Neural progenitor cell (in vitro differentiated cells): ENCODE measurements around the gene SESTD1. TPM values are rescaled to one million over a fixed set of nuclear protein-coding genes. Genes with fewer than 3 reads are reported as not detected.
"Not testable (repeated sequence)": the region's sequence is repeated elsewhere in the genome, so short reads cannot be mapped to it uniquely, and the experiment has no call there.

Source experiments
- DNase-seq: peaks from one replicate; pipeline ENCODE4 v3.0.0-alpha.2; 2016; ENCODE audit warnings: low spot score
- H2AFZ ChIP-seq: fragments of 200-600 bp; sonication (generic); replicated peaks from 2 replicates; pipeline ENCODE4 v1.6.1; 2016; ENCODE audit warnings: antibody characterized with exemption
- H3F3A ChIP-seq: fragments of 200-600 bp; sonication (generic); 2 replicates; pipeline ENCODE4 v1.6.1; 2016; ENCODE audit warnings: antibody characterized with exemption, low read depth
- H3K27ac ChIP-seq: fragments of 200-600 bp; sonication (generic); 2 replicates; pipeline ENCODE4 v1.5.1; 2016; ENCODE audit warnings: mild to moderate bottlenecking
- H3K27me3 ChIP-seq: fragments of 200-600 bp; sonication (generic); 2 replicates; pipeline ENCODE4 v1.6.1; 2016; ENCODE audit warnings: mild to moderate bottlenecking, moderate library complexity
- H3K36me3 ChIP-seq: fragments of 200-600 bp; sonication (generic); 2 replicates; pipeline ENCODE4 v1.5.1; 2016
- H3K4me1 ChIP-seq: fragments of 200-600 bp; sonication (generic); 2 replicates; pipeline ENCODE4 v1.6.1; 2016; ENCODE audit warnings: mixed run types
- H3K4me2 ChIP-seq: fragments of 200-600 bp; sonication (generic); 2 replicates; pipeline ENCODE4 v1.6.1; 2016
- H3K4me3 ChIP-seq: fragments of 200-600 bp; sonication (generic); 2 replicates; pipeline ENCODE4 v1.5.1; 2016
- H3K79me2 ChIP-seq: fragments of 200-600 bp; sonication (generic); 2 replicates; pipeline ENCODE4 v1.6.1; 2016; ENCODE audit warnings: low read depth
- H3K9ac ChIP-seq: fragments of 200-600 bp; sonication (generic); 2 replicates; pipeline ENCODE4 v1.6.1; 2016
- H3K9me3 ChIP-seq: fragments of 200-600 bp; sonication (generic); 2 replicates; pipeline ENCODE4 v1.5.1; 2016; ENCODE audit warnings: low read depth
- H4K20me1 ChIP-seq: fragments of 200-600 bp; sonication (generic); 2 replicates; pipeline ENCODE4 v1.6.1; 2016; ENCODE audit warnings: low read depth
- H3K27ac Mint-ChIP-seq: 3 replicates; pipeline ENCODE4 v1.8.0; 2021; ENCODE audit warnings: mixed read lengths
- H3K27me3 Mint-ChIP-seq: 2 replicates; pipeline ENCODE4 v1.8.0; 2022; ENCODE audit warnings: low read depth, mild to moderate bottlenecking, inconsistent platforms, moderate library complexity, mixed read lengths; ENCODE audit not compliant: insufficient read depth
- H3K36me3 Mint-ChIP-seq: 3 replicates; pipeline ENCODE4 v1.8.0; 2021; ENCODE audit warnings: mixed read lengths
- H3K4me1 Mint-ChIP-seq: 3 replicates; pipeline ENCODE4 v1.8.0; 2021; ENCODE audit warnings: mixed read lengths
- H3K4me3 Mint-ChIP-seq: 3 replicates; pipeline ENCODE4 v1.8.0; 2021; ENCODE audit warnings: mild to moderate bottlenecking, moderate library complexity, mixed read lengths
- H3K9me3 Mint-ChIP-seq: 3 replicates; pipeline ENCODE4 v1.8.0; 2020; ENCODE audit warnings: mixed read lengths
- EZH2 ChIP-seq: fragments of 200-600 bp; sonication (generic); IDR thresholded peaks from 2 replicates; pipeline ENCODE4 v1.6.1; 2017; ENCODE audit warnings: antibody characterized with exemption, mild to moderate bottlenecking, moderate library complexity
- EZH2phosphoT487 ChIP-seq: fragments of 200-600 bp; sonication (generic); IDR thresholded peaks from 2 replicates; pipeline ENCODE4 v1.6.1; 2017; ENCODE audit warnings: antibody characterized with exemption
- total RNA-seq: library from RNA; depleted of rRNA; stranded (reverse); fragments of >200 nt; gene quantifications from 2 replicates; pipeline ENCODE4 v1.2.3, GENCODE V29; 2015; ENCODE audit warnings: low replicate concordance
- TF ChIP-seq, protein P1 (sequence below): fragments of 200-600 bp; sonication (generic); IDR thresholded peaks from 2 replicates; pipeline ENCODE4 v1.5.1; 2017; ENCODE audit warnings: antibody characterized with exemption, mild to moderate bottlenecking

The SESTD1 gene
- total RNA-seq, 1 donor from 2014 or later: 43.1 TPM

DNA sequence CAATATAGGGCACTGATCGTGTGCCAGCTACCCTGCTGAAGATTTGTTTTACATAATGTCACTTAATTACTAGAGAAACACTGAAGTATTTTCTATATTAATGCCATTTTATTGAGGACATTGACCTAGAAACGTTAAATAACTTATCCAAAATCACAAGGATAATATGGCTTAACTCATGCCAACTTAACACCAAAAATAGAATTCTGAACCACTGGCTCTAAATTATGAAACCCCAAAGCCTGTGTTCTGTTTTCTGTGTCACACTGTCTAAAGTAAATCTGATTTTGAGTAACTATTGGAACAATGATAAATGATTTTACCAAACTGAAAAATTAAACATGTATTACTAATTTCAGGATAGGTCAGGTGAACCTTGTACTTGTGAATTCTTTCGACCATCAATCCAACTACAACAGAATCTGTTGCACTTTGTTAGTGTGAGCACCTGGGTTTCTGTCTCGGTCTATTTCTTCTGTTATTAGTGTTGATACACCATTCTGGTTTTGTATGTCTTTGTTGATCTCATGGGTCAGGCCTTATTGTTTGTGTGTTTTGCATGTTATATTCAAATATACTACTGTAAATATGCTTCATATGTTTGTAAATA lies 166.4 kb downstream of the SESTD1 start:
- no peaks in the 10 kb centered on the region for H3F3A ChIP-seq
- Mint-ChIP-seq H3K36me3 (no peaks in the 10 kb centered on the region), H3K4me1 (no peaks in the 10 kb centered on the region), H3K4me3 (no peak overlapping the region), H3K9me3 (peaks cover 9% of the 10 kb centered on the region), H3K27me3 (no peaks in the 10 kb centered on the region), H3K27ac (no peak overlapping the region)
- no peaks in the 10 kb centered on the region for H4K20me1 ChIP-seq
- no peak overlapping the region for H3K4me2 ChIP-seq
- no peak for DNase-seq
- H3K36me3 ChIP-seq: no peaks in the 10 kb centered on the region
- no peaks in the 10 kb centered on the region for H3K79me2 ChIP-seq
- TF ChIP-seq EZH2 (no peak), EZH2phosphoT487 (no peak)
- TF ChIP-seq, protein P1, sequence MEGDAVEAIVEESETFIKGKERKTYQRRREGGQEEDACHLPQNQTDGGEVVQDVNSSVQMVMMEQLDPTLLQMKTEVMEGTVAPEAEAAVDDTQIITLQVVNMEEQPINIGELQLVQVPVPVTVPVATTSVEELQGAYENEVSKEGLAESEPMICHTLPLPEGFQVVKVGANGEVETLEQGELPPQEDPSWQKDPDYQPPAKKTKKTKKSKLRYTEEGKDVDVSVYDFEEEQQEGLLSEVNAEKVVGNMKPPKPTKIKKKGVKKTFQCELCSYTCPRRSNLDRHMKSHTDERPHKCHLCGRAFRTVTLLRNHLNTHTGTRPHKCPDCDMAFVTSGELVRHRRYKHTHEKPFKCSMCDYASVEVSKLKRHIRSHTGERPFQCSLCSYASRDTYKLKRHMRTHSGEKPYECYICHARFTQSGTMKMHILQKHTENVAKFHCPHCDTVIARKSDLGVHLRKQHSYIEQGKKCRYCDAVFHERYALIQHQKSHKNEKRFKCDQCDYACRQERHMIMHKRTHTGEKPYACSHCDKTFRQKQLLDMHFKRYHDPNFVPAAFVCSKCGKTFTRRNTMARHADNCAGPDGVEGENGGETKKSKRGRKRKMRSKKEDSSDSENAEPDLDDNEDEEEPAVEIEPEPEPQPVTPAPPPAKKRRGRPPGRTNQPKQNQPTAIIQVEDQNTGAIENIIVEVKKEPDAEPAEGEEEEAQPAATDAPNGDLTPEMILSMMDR: no peak
- no peak overlapping the region for H3K27ac ChIP-seq
- H3K4me3 ChIP-seq: no peak overlapping the region
- H2AFZ ChIP-seq: no peak overlapping the region
- no peaks in the 10 kb centered on the region for H3K9me3 ChIP-seq
- H3K4me1 ChIP-seq: no peaks in the 10 kb centered on the region
- no peak overlapping the region for H3K9ac ChIP-seq
- H3K27me3 ChIP-seq: no peaks in the 10 kb centered on the region

DNA sequence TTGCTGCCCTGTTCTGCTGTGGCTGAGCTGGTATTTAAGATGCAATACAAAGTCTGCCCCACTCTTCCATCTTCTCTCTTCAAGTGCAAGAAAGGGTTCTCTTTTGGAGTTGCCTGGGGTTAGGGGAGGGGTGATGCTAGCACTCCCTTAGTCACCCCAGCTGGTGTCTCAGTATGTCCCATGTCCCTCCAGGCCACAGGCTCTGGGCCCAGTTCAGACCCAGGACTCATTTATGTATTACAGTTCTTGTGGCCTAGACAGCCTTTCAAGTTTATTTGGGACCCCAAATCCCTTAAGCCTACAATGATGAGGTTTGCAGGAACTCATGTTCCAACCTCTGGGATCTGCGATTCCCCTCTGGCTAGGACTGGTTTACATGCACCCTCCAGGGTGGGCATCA lies 167.5 kb downstream of the SESTD1 start:
- TF ChIP-seq EZH2phosphoT487 (no peak), EZH2 (no peak)
- TF ChIP-seq, protein P1: no peak
- no peak for DNase-seq
- Mint-ChIP-seq H3K9me3 (peaks cover 9% of the 10 kb centered on the region), H3K27me3 (no peaks in the 10 kb centered on the region), H3K4me3 (no peak overlapping the region), H3K36me3 (no peaks in the 10 kb centered on the region), H3K27ac (no peak overlapping the region), H3K4me1 (no peaks in the 10 kb centered on the region)
- Histone ChIP-seq H4K20me1 (no peaks in the 10 kb centered on the region), H3K4me1 (no peaks in the 10 kb centered on the region), H3K27ac (no peak overlapping the region), H3K4me2 (no peak overlapping the region), H3K9ac (no peak overlapping the region), H3K9me3 (peaks cover 4% of the 10 kb centered on the region), H3K4me3 (no peak overlapping the region), H3K27me3 (no peaks in the 10 kb centered on the region), H3K36me3 (no peaks in the 10 kb centered on the region), H2AFZ (no peak overlapping the region), H3F3A (no peaks in the 10 kb centered on the region), H3K79me2 (no peaks in the 10 kb centered on the region)

- H3K4me3 Mint-ChIP-seq: no peak overlapping the region
Measured at GRCh38 chr2:179096090-179096489, 168.5 kb downstream of the SESTD1 start.

DNA sequence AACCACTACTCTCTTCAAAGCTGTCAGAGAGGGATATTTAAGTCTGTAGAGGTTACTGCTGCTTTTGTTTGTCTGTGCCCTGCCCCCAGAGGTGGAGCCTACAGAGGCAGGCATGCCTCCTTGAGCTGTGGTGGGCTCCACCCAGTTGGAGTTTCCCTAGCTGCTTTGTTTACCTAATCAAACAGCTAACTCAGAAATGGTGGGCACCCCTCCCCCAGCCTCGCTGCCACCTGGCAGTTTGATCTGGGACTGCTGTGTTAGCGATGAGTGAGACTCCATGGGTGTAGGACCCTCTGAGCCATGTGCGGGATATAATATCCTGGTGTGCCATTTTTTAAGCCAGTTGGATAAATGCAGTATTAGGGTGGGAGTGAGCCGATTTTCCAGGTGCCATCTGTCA lies 171.7 kb downstream of the SESTD1 start:
- H3K27ac Mint-ChIP-seq, H3K36me3 ChIP-seq, H3K9me3 ChIP-seq, H3F3A ChIP-seq, H3K79me2 ChIP-seq, H3K9ac ChIP-seq, H3K4me3 Mint-ChIP-seq, H3K4me3 ChIP-seq, H3K4me2 ChIP-seq, H3K36me3 Mint-ChIP-seq, H3K27me3 ChIP-seq, H3K27me3 Mint-ChIP-seq, H3K4me1 Mint-ChIP-seq, H4K20me1 ChIP-seq, H2AFZ ChIP-seq, H3K4me1 ChIP-seq, DNase-seq, H3K27ac ChIP-seq: not testable (repeated sequence)
- H3K9me3 Mint-ChIP-seq: peaks cover 15% of the 10 kb centered on the region

More at GRCh38 chr2:179096090-179096489, 168.5 kb downstream of the SESTD1 start:
- no peaks in the 10 kb centered on the region for H3K4me1 Mint-ChIP-seq
- no peak overlapping the region for H3K27ac ChIP-seq
- no peaks in the 10 kb centered on the region for H3K27me3 Mint-ChIP-seq
- H3K27ac Mint-ChIP-seq: no peak overlapping the region
- peaks cover 4% of the 10 kb centered on the region for H3K9me3 ChIP-seq
- no peaks in the 10 kb centered on the region for H3K4me1 ChIP-seq
- H3K4me2 ChIP-seq: no peak overlapping the region
- no peaks in the 10 kb centered on the region for H3K36me3 Mint-ChIP-seq
- peaks cover 10% of the 10 kb centered on the region for H3K9me3 Mint-ChIP-seq
- DNase-seq: no peak
- no peaks in the 10 kb centered on the region for H3F3A ChIP-seq
- no peaks in the 10 kb centered on the region for H3K36me3 ChIP-seq
- no peak overlapping the region for H3K9ac ChIP-seq
- no peaks in the 10 kb centered on the region for H3K79me2 ChIP-seq
- H3K4me3 ChIP-seq: no peak overlapping the region
- H4K20me1 ChIP-seq: no peaks in the 10 kb centered on the region
- no peak overlapping the region for H2AFZ ChIP-seq
- TF ChIP-seq EZH2phosphoT487: no peak
- TF ChIP-seq EZH2: no peak
- TF ChIP-seq, protein P1: no peak
- H3K27me3 ChIP-seq: no peaks in the 10 kb centered on the region
